Endometrial microvascular endothelial cells (primary cell): ENCODE data around the gene GRAMD2A. TPM values are rescaled to one million over a fixed set of nuclear protein-coding genes. Genes with fewer than 3 reads are reported as not detected.
"Not testable (repeated sequence)": the region's sequence is repeated elsewhere in the genome, so short reads cannot be mapped to it uniquely, and the experiment has no call there.

ENCODE experiments used
- in situ Hi-C: cut with HindIII; loops from 2 replicates; pipeline ENCODE4 v1.10.0; 2017; ENCODE audit warnings: low sequenced_read_pairs, low pct_unique_long_range_greater_than_20kb; ENCODE audit errors: inconsistent ontology term
- total RNA-seq: library from RNA; depleted of rRNA; stranded (reverse); fragments of >200 nt; gene quantifications from one replicate; pipeline ENCODE4 v1.2.3, GENCODE V29; 2015; ENCODE audit errors: inconsistent ontology term

The GRAMD2A gene
- total RNA-seq, 1 donor from 2014 or later: 0.74 TPM

- in situ Hi-C loops: no loop called here
Observed at GRCh38 chr15:72173401-72173800, 24.2 kb downstream of the GRAMD2A start.

DNA sequence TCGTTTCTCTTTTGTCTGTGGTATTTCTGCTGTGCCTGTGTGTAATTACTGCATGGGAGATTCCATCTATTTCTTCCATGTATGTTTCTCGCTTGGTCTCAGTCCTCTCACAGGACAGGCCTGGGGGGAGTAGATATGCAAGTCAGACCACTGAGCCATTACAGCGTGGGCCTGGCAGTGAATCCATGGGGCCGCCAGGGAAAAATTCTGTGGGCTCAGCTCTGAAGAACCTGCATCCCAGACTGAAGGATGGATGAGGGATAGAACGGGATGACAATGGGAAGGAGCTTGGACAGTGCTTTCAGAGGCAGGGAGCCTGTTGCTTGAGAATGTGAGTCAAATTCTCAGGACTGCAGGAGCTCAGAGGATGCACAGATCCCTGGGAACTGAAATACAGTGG is 24.8 kb downstream of the GRAMD2A start:
- in situ Hi-C loops: no loop called here

GRCh38 chr15:72171978-72172377 is 25.6 kb downstream of the GRAMD2A start:
- in situ Hi-C loops: not testable (repeated sequence)

GRCh38 chr15:72170691-72171090 is 26.9 kb downstream of the GRAMD2A start:
- in situ Hi-C loops: no loop called here

- in situ Hi-C loops: no loop called here
Observed at GRCh38 chr15:72169921-72170611, 27.5 kb downstream of the GRAMD2A start.

DNA sequence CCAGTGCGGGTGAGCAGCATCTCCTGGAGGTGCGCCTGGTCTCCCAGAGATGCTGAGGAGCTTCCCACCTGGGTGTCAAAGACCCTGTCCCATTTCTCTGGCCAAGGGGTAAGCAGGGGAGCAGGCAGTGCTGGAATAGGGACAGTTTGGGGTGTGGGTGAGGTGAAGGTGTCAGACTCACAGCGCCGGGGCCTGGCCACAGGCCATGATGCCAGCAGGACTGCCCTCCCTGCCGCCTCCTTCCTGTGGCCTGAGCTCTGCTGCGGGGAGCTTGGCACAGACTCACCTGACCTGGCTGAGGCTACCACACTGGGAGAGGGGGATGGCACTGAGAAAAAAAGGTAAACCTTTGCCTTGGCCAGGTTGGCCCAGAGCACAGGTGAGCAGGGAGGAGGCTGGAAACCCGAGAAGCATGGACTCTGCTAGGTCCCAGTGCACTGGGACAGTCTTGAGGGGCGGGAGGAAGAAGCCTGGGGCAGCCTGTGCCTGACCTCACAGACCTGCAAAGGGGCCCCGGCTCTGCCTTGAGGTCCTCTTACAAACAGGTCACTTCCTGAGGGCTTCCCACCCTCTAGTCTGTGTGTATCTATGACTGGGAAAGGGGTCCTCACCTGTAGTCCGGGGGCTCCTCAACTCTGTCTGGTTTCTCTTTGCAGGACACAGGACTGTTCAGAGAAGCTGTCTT is 28.2 kb downstream of the GRAMD2A start:
- in situ Hi-C loops: no loop called here

GRCh38 chr15:72168808-72169190 is 28.8 kb downstream of the GRAMD2A start:
- in situ Hi-C loops: no loop called here

DNA sequence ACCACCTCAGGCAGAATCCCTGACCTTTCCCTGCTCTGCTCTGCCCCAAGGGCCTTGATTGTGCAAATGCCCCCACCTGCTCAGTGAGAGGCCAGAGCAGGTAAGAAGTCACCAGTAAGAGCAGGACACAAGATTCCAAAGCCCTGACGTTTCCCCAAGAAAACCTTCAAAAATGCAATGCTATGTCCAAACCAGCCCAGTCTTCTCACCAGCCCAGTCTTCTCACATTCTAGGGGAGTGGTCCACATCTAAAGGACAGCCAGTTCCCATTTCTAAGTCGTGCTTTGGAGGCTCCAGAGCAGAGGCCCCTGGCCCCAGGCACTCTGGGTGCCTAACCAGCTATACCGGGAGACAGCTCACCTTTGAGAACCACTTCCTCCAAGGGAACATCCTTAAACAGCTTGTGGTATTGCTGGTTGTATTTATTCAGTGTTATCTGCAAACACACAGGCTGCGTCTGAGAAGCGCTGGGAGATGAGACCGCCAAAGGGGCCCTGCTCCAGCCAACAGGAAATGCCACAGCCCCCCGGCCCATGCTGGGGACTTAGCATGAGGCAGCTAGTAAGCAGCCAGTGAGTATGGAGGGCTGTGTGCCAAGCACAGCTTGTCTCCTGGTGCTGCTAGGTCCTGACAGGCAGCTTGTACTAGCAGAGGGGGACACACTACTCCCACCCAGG is 29.3 kb downstream of the GRAMD2A start:
- in situ Hi-C loops: no loop called here

GRCh38 chr15:72167445-72167844 is 30.1 kb downstream of the GRAMD2A start:
- in situ Hi-C loops: no loop called here

DNA sequence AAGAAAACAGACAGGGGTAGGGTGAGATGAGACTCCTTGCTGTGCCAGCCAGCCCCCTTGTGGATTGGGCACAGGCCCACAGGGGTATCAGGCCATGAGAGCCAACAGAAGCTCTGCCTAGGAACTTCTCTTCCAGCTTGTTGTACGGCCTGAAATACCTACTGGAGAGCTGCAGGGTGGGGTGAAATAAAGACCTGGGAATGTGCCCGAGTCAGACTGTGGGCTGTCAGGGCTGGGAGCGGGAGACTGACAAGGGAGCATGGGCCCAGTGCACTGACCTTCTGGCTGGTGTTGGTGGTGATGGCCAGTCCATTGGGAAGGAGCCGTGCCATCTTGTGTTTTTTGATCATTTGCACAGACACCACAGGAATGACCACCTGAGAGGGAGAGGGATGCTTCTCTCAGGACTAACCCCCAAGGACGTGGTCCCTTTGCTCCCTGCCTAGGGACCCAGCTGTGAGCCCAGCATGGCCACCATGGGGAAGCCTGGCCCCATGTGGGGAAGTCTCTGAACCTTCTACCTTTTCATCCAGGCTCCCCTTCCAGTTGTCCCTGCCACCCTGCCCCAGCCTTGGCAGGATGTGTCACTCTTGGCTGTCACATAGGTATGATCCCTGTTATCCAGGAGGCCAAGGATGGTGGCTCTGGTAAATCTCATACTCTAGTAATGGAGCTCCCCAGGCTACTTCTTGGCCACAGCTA is 30.7 kb downstream of the GRAMD2A start:
- in situ Hi-C loops: no loop called here

DNA sequence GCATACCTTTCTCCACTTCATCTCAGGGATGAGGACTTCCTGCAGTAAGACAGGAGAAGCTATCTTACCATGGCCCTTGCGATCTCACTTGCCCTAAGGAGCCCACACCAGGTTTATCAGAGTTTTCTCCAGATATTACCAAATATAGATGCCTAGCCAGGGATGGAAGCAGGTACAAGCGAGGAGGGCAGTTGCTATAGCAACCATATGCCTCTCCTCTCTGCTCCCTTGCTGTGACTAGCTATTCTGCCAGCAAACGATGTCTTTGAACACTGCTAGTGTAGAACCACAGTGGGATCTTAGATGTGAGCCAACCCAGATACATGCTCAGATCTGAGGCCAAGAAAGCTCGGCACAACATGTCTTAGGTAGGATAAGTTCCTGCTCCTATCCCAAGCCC is 33.9 kb downstream of the GRAMD2A start:
- in situ Hi-C loops: no loop called here

- in situ Hi-C loops: no loop called here
Observed at GRCh38 chr15:72162569-72162968, 35.0 kb downstream of the GRAMD2A start.

GRCh38 chr15:72161361-72162132 is 36.0 kb downstream of the GRAMD2A start:
- in situ Hi-C loops: no loop called here

- in situ Hi-C loops: no loop called here
Observed at GRCh38 chr15:72160696-72161245, 36.8 kb downstream of the GRAMD2A start.

DNA sequence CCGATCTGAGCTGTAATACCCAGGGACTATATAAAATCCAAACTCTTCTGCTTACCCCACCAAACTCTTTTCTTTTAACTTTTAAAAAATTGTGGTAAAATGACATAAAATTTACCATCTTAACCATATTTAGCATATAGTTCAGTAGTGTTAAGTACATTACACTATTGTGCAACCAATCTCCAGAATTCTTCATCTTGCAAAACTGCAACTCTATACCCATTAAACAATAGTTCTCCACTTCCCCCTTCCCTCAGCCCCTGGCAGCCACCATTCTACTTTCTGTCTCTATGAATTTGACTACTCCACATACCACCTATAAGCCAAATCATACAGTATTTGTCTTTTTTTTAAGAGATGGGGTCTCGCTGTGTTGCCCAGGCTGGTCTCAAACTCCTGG is 40.7 kb downstream of the GRAMD2A start:
- in situ Hi-C loops: no loop called here

- in situ Hi-C loops: no loop called here
Observed at GRCh38 chr15:72155635-72156616, 41.7 kb downstream of the GRAMD2A start.

DNA sequence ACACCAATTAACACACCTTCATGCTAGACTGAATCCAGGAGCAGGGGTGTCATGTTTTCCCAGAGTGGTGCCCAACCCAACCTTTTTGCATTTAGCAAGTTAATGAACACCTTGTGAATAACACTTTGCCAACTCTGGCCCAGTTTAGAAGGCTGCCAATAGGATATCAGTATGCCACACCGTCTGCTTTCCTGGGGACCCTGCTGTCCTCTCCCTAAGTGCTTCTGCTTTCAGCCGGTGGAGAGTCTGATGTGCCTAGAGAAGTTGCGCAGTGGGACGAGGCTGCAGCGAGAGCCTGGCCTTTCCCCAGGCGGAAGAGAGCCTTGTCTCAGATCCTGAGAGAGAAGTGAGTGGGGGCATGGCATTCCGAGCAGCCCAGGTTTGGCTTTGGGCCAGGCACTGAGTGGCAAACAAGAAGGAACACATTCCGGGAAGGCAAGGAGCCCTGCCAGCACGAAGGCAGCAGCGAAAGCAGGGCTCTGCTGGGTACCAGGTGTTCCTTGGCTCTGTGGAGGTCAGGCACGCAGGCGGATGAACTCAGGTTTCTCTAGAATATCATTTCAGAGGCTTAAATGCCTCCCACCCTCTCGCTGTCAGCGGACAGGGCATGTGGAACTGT is 42.5 kb downstream of the GRAMD2A start:
- in situ Hi-C loops: no loop called here
